G401 (cell line): ENCODE measurements around the gene POP5. TPM values are rescaled to one million over a fixed set of nuclear protein-coding genes. Genes with fewer than 3 reads are reported as not detected.
A peak's percentile ranks its signal among the peaks of the same experiment; 100 is the strongest.

Experiments used
- DNase-seq: peaks from one replicate; pipeline ENCODE4 v3.0.0-alpha.2; 2015; ENCODE audit warnings: low spot score
- in situ Hi-C: cut with HindIII; loops from 2 replicates; pipeline ENCODE4 v1.10.0; 2016; ENCODE audit warnings: low sequenced_read_pairs, mixed read lengths
- total RNA-seq: library from RNA; depleted of rRNA; stranded (reverse); fragments of >200 nt; shearing (Covaris generic); gene quantifications from 2 replicates; pipeline ENCODE4 v1.2.3, GENCODE V29; 2014

POP5 gene
- total RNA-seq, 1 experiment from 2014 or later: 43.9 TPM

DNA sequence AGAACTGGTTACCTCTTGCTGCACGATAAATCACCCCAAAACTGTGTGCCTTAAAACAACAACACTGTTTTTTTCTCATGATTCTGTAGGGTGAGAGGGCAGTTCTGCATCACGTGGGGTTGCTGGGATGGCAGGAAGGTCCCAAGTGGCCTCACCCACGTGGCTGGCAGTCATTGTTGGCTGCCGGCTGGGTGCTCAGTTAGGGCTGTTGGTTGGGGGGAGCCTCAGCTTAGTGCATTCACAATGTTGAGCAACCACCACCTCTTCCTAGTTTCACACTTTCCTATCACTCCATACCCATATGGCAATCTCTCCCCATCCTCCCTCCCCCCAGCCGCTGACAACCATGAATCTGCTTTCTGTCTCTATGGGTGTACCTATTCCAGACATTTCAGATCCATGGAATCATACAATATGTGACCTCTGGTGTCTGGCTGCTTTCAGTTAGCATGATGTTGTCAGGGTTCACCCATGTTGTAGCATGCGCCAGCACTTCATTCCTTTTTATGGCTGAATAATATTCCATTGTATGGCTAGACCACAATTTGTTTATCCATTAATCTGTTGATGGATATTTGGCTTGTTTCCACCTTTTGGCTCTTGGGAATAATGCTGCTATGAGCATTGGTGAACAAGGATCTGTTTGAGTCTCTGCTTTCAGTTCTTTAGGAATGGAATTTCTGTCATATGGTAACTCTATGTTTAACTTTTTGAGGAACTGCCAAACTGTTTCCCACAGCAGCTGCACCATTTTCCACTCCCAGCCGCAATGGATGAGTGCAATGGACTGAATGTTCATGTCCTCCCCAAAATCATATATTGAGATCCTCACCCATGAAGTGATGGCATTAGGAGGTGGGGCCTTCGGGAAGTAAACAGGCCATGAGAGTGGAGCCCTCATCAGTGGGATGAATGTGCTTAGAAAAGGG is 11.2 kb upstream of the POP5 start:
- in situ Hi-C loops: no loop called here

DNA sequence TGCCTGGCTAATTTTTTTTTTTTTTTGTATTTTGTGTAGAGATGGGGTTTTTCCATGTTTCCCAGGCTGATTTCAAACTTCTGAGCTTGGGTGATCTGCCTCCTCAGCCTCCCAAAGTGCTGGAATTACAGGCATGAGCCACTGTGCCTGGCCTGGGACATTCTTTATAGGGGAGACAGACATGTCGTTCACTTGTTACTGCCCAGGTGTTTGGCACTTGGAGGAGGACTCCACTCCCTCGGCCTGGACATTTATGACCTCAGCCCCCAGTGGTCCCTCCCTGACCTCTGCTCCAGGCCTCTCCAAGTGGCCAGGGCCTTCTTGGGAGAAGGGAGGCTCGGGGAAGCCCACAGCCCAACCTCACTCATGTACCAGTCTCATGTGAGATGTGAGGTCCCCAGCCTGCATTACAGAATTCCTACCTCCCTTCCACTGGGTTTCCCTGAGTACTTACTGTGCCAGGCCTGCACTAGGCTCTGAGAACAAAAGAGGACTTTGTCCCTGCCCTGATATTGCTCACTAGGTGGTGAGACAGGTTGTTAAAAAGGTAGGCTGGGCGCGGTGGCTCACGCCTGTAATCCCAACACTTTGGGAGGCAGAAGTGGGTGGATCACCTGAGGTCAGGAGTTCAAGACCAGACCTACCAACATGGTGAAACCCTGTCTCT is 9.7 kb upstream of the POP5 start:
- in situ Hi-C loops: no loop called here

More for the DNA sequence above, 11.2 kb upstream of the POP5 start:
- DNase-seq: no peak

DNA sequence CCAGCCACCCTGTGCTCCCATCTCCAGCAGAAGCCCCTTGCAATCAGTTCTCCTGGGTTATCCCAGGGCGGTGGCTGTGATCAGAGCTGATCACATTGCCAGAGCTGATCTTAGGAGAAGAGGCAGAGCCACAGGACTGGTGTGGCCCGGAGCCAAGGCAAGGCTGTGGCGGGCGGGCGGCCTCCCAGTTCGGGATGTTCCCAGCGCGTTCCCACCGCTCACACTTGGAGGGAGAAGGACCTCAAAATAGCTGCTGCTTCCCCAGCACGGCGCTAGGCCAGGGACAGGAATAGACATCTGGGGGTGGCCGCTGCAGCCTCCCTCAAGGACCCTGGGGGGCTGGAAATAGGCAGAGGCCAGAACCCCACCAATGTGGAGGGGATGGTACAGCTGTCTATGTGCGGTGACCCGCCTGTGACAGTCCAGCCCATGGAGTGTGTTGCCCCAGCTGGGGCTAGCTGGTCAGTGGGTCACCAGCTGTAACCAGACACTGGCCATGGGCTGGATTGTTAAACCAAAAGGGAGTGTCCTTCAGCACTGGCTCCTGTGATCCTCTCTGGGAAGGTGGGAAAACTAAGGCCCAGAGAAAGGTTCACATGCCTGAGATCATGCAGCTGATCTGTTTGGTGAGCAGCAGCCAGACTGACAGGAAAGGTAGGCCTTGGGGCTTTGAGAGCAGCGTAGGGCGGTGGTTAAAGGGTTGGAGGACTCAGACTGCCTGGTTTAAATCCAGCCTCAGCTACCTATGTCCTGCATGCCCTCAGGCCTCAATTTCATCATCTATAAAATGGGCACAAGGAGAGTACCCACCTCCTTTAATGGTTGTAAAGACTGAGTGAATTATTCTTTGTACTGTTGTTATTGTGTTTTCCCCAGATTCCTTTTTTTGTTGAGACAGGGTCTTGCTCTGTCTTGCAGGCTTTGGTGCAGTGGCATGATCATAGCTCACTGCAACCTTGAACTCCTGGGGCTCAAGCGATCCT is 8.0 kb upstream of the POP5 start:
- in situ Hi-C loops: no loop called here
- DNase-seq: peak; percentile 29

More for the DNA sequence above, 9.7 kb upstream of the POP5 start:
- no peak for DNase-seq

DNA sequence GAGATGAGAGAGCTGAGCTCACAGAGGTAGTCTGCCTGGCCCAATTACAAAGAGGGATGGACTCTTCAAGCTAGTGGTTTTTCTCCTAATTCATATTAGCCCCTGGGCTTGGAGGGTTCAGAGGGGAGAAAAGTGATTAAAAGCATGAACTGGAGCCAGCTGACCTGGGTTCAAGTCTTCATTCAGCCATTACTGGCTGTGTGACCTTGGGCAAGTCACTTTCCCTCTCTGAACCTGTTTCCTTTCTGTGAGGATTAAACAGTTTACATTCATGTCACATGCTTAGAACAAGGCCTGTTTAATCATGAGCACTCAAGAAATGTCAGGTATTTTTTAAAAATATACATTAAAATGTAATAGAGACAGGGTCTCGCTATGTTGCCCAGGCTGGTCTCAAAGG is 7.2 kb upstream of the POP5 start:
- DNase-seq: no peak
- in situ Hi-C loops: no loop called here

DNA sequence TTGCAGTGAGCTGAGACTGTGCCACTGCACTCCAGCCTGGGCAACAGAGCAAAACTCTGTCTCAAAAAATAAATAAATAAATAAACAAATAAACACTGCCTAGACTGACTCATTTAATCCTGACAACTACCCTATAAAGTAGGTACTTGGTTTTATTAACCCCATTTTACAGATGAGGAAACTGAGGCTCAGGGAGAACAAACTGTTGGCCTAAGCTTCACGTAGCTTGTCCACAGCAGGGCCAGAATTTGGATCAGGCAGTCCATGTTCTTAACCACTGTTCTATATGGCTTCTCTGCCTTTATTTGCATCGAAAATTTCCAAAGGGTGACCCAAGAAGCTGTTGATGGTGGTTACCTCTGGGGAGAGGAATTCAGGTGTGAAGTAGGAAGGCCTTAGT is 5.7 kb upstream of the POP5 start:
- no peak for DNase-seq
- in situ Hi-C loops: no loop called here

DNA sequence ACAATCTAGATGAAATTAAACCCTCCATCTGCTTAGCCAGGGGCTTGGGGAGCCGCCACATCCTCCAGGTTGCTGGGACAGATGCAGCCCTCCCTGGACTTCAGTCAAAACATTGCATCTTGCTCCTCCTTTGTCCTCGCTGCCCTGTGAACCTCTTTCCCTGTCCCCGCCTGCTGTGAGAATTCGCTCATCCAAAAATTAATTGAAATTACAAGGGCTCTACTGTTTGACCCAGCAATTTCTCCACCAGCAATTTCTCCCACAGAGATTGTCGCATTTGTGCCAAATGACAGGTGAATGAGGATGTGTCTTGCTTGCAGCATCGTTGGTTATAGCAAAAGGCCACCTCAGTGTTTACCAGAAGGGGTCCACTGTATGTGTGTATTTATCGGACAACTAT is 5.0 kb upstream of the POP5 start:
- peak; percentile 57 for DNase-seq
- in situ Hi-C loops: no loop called here

DNA sequence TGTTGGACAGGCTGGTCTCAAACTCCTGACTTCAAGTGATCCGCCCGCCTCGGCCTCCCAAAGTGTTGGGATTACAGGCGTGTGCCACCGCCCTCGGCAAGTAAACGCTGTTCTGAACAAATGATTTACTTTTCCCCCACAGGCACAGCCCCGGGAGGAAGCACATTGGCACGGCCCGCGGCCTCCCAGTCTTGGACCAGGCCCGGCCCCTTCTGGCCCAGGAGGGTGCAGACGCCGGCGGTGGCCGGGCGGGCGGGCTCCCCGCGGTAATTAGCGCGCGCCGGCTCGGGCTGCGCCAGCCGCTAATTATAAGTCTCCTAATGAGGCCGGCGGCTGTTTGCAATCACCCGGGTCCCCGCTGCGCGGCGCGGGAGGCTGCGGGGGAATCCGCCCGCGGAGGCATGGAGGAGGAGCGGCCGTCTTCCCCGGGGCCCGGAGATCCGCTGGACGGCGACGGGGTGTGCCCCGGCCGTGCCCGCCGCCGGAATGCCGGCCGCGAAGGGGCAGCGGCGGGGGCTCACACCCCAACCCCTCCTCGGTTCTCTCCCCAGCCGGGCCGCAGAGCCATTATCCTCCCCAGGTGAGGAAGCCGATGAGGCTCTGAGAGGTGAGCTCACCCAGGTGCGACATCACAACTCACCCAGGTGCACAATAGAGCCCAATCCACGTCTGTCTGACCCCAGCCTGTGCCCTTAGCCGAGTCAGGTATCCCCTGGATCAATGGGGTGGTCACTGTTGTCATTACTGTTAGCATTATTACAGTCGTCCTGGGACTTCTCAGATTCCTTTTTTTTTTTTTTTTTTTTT is 3.3 kb upstream of the POP5 start:
- in situ Hi-C loops: no loop called here
- peak; percentile 34 for DNase-seq

DNA sequence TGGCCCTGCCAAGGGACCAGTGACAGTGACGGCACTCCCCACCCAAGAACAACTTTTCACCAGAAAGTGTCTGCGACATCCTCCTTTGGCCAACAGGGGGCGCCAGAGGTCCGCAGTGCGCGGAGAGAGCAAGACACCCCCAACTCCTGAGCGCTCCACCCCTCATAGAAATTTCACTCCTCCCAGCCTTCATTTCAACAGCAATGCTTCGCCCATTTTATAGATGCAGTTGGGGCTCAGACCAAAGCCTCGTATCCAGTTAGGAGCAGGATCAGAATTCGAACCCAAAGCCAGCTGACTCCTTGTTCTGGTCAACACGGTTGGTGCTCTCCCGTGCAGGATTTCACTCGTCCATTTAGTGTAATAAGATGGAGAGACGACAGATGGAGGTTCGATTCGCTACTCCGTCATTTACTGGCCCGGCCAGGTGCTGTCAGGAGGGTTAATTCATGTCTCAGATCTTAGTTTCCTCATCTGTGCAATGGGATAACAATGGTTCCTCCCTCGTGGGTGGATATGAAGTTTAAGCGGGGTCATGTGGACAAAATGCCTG is 2.4 kb upstream of the POP5 start:
- peak; percentile 84 for DNase-seq
- in situ Hi-C loops: no loop called here

DNA sequence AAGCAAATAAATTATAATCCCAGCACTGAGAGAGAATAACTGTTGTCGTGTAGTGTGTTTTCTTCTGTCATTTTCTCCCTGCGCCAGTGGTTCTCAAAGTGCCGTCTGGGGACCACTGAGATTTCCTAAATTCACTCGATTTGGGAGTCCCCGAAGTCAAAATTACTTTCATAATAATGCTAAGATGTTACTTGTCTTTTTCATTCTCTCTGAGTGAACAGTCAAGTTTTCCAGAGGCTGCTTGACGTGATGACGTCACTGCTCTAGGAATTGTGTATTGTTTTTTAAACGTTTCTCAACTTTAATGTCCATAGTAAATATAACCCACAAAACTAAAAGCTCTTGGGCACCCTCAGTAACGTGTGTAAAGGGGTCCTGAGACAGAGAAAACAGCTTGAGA is 796 bp upstream of the POP5 start:
- in situ Hi-C loops: no loop called here
- no peak for DNase-seq

DNA sequence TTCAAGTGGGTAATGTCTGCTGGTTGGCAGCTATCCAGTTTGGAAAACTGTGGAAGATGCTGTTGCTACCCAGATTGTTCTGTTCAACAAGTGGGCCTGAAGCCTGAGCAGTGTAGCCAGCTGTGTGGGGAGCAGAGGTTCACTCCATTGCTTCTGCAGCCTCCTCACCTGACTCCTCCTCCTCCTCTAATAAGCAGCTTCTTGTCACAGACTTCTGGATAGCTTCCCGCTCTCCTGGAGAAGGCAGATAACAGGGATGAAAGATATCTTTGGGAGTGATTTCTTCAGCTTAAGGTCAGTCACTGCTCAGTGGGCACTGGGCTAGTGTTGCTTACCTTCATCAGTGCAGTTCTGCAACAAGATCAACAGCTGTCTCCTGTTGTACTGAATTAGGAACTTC is 2.0 kb downstream of the POP5 start:
- in situ Hi-C loops: no loop called here
- DNase-seq: no peak

DNA sequence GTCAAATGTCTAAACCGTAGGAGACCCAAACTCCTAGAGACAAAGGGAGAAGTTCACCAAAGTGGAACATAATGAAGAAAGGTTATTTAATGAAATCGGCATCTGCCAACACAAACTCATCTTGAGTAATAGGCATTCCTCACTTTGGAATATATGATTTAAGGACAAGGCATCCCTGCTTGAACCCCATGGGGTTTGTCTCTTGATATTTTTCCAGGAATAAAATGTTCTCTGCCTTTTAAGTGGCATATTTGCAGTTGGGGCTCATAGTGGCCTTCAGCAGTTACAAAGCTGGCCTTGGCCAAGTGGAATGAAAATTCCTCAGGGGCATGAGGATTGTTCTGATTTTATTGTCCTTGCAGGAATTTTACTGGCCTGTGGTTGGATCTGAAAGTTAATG is 7.1 kb downstream of the POP5 start:
- DNase-seq: no peak
- in situ Hi-C loops: no loop called here

DNA sequence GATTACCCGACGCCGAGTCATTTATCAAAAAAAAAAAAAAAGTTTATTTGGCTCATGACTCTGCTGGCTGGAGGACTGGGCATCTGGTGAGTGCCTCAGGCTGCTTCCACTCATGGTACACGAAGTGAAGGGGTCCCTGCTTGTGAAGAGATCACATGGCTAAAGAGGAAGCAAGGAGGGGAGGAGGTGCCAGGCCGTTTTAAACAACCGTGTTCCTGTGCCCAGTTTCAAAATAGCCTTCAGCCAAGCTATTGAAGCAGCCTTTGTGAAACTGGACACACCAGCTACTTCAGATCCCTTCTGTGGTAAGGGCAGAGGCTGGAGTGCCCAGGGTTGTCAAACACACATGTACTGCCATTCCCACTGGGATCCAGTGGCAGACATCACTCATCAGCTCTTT is 7.6 kb downstream of the POP5 start:
- in situ Hi-C loops: no loop called here
- DNase-seq: no peak

DNA sequence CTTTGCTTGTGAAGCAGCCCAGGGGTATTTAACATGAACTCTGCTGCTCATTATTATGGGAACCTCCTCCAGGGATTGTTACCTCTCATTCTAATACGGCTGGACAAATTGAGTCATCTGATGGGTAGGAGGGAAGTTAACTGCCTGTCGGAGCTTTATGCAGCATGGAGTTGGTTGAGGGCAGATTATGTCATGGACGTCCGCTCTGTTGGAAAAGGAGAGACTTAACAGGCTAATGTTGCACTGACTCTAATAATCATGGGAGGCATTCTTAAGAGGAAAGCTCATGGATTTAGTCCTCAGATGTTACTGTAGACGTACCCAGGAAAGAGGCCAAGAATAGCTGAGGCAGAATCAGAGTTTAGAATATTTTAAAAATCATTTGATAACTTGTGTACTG is 9.9 kb downstream of the POP5 start:
- in situ Hi-C loops: no loop called here
- no peak for DNase-seq

DNA sequence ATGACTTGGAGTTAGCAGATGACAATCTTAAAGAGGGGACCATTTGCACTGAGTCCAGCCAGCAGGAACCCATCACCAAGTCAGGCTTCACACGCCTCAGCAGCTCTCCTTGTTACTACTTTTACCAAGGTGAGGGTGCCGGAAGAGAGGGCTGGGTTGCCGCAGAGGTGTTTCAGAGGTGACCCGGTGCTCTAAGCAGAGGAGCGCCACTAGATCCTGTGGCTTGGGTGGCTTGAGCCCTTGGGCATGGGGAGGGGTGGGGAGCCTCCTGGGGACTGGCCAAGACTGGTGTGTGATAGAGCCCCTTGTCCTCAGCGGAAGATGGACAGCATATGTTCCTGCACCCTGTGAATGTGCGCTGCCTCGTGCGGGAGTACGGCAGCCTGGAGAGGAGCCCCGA is 17.7 kb downstream of the POP5 start:
- in situ Hi-C loops: no loop called here
- DNase-seq: no peak

DNA sequence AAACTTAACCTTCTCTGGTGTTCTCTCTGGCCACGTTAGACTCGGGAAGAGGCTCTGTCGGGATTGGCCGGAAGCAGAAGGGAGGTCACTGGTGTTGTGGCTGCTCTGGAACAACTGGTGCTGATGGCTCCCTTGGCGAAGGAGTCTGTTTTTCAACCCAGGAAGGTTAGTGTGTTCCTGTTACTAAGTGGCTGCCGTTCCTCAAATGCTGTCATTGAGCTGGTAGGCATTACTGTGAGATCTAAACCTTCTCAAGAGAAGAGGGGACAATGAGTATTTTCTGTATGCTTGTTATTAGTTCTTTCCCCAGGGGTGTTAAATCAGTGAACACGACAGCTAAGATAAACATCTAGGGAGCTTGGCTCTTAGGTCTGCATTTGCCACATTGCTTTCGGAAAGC is 18.3 kb downstream of the POP5 start:
- in situ Hi-C loops: no loop called here
- DNase-seq: no peak

DNA sequence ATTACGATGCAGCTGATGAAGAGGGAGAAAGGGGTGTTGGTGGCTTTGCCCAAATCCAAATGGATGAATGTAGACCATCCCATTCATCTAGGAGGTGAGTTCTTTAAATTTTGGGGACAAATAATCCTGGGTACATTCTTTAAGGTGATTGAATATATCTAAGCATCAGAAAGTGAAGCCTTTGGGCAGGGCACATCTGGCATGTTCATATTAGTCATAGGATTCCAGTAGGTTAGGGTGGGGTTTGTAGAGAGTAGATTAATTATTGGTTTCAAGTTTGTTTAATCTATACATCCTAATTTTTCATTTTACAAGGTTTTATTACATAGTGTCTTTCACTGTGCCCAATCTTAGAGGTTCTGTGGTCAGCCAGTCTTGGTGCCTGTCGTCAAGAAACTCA is 23.6 kb downstream of the POP5 start:
- in situ Hi-C loops: no loop called here
- no peak for DNase-seq

DNA sequence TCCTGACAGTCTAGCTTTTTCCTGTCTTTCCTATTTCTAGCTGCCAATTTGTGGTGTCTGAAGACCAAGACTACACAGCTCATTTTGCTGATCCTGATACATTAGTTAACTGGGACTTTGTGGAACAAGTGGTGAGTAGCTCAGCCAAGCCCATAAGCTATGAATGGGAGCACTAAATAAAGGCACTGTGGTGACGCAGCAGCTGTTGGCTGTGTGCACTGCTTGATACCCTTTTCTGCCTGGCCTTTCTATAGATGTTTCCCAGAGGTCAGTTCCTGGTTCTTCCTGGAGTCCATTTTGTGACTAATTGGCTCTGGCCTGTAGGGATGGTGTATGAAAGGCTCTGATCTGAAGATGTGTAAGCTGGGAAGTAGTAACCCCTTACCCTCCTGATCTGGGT is 26.5 kb downstream of the POP5 start:
- in situ Hi-C loops: no loop called here
- no peak for DNase-seq

DNA sequence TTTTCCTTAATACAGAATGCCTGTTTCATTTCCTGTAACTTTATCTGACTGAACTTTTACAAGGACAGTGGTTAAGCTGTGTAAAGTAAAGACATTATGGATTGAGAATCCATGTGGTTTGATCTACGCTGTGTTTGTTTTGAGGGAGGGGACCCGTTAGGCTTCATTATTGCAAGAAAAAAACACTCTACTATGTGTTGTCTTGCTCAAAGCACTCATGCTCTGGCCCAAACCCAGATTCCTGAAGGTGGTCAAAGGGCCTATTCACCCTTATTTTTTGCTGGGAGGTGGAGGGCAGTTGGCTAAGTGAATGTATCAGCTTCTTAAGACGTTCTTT is 35.2 kb downstream of the POP5 start:
- no peak for DNase-seq
- in situ Hi-C loops: no loop called here

DNA sequence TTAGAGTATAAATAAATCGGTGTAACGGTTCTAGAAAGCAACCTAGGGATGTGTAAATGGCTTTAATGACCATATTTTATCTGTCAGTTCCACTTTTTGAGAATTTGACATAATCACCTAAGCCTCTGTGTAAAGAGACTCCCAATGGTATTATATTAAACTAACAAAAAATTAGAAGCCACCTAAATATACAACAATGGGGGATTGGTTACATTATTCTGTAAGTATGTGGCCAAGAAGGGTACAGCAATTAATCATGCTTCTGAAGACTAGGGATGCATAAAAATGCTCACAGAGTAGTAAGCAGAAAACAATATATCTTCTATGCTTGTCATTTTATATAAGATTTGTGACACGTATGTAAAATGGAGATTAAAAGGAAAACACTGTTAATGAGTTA is 36.5 kb downstream of the POP5 start:
- in situ Hi-C loops: no loop called here
- DNase-seq: no peak
